Occipital lobe (tissue), 2 donors: ENCODE measurements around the gene ADCY7. TPM values are rescaled to one million over a fixed set of nuclear protein-coding genes. Genes with fewer than 3 reads are reported as not detected.

Experiments used
- DNase-seq: peaks from one replicate; lab custom pipeline; 2025; lab: John Stamatoyannopoulos, UW
- total RNA-seq: library from RNA; depleted of rRNA; stranded (reverse); fragments of >200 nt; gene quantifications from one replicate; pipeline ENCODE4 v1.2.3, GENCODE V29; 2014

ADCY7 gene
- total RNA-seq, 1 donor from 2014 or later: 8.7 TPM

- no peak for DNase-seq
Measured at GRCh38 chr16:50310308-50311133, 44.2 kb downstream of the ADCY7 start.

- no peak for DNase-seq
Measured at GRCh38 chr16:50311134-50311528, 44.8 kb downstream of the ADCY7 start.

GRCh38 chr16:50311891-50312501, 45.6 kb downstream of the ADCY7 start:
- DNase-seq: no peak

GRCh38 chr16:50313596-50314478, 47.5 kb downstream of the ADCY7 start:
- peak; percentile 37 for DNase-seq

GRCh38 chr16:50314665-50315064, 48.3 kb downstream of the ADCY7 start:
- DNase-seq: no peak

GRCh38 chr16:50315346-50315997, 49.1 kb downstream of the ADCY7 start:
- no peak for DNase-seq

- DNase-seq: no peak
Measured at GRCh38 chr16:50316102-50316847, 49.9 kb downstream of the ADCY7 start.

GRCh38 chr16:50316848-50317630, 50.7 kb downstream of the ADCY7 start:
- no peak for DNase-seq

GRCh38 chr16:50318796-50319578, 52.6 kb downstream of the ADCY7 start:
- DNase-seq: no peak

GRCh38 chr16:50320310-50320709, 54.0 kb downstream of the ADCY7 start:
- no peak for DNase-seq

GRCh38 chr16:50322333-50322732, 56.0 kb downstream of the ADCY7 start:
- DNase-seq: no peak

- no peak for DNase-seq
Measured at GRCh38 chr16:50323335-50324011, 57.1 kb downstream of the ADCY7 start.

GRCh38 chr16:50324345-50324744, 58.0 kb downstream of the ADCY7 start:
- DNase-seq: no peak

GRCh38 chr16:50326264-50326663, 59.9 kb downstream of the ADCY7 start:
- DNase-seq: no peak

GRCh38 chr16:50326835-50327465, 60.6 kb downstream of the ADCY7 start:
- DNase-seq: no peak

GRCh38 chr16:50329446-50330189, 63.3 kb downstream of the ADCY7 start:
- no peak for DNase-seq

GRCh38 chr16:50331570-50331969, 65.2 kb downstream of the ADCY7 start:
- DNase-seq: no peak
